ENCODE results near the gene GAS1. TPM values are rescaled to one million over a fixed set of nuclear protein-coding genes. Genes with fewer than 3 reads are reported as not detected.
A peak's percentile ranks its signal among the peaks of the same experiment; 100 is the strongest.

GAS1 gene
- under 1 TPM; 0.79 to 0.97 TPM for total RNA-seq
- under 1 TPM; 0.27 to 0.75 TPM for polyA plus RNA-seq

- Mint-ChIP-seq H3K4me1 (peaks cover 10 to 21% (median 11%) of the 10 kb centered on the region in 4 donors), H3K9me3 (peaks cover 0 to 5% (median 0%) of the 10 kb centered on the region in 8 donors), H3K27me3 (peaks cover 14 to 19% of the 10 kb centered on the region in 2 donors), H3K36me3 (peaks cover 0 to 3% of the 10 kb centered on the region in 2 donors), H3K27ac (peak within 1 kb of the TSS; percentile 71 to 88 (median 79)), H3K4me3 (peak within 1 kb of the TSS; percentile 89 to 94 (median 91))
- DNase-seq = peak; percentile 60 to 82 (median 63)
- Histone ChIP-seq H3K4me1 (ENCODE audit: insufficient read depth, low read length) (peaks cover 14% of the 10 kb centered on the region), H3K4me3 (ENCODE audit: low read length in 2 of 2) (peak within 1 kb of the TSS; percentile 57 to 60), H3K27ac (ENCODE audit: low read depth, low read length) (peak within 1 kb of the TSS; percentile 30), H3K27me3 (ENCODE audit: insufficient read depth, low read length) (peaks cover 23% of the 10 kb centered on the region), H3K9me3 (ENCODE audit: control insufficient read depth in 1 of 2, low read length in 2 of 2) (no peaks in the 10 kb centered on the region), H3K36me3 (ENCODE audit: insufficient read depth, low read length) (no peaks in the 10 kb centered on the region)
- intact Hi-C loops (cut with micrococcal nuclease) = loop anchor here (1.0 to 5.0 kb wide), 7 partner anchors 375 to 1440 kb away; partner anchors contain the start of genes CDK20, ISCA1, NAA35 and SPIN1
- ChIA-PET CTCF (ENCODE audit: partially characterized antibody) (interaction anchor here (0.7 to 1.6 kb wide), 9 partner anchors 12 to 1222 kb away, joined by 3 to 9 read pairs (median 3); no protein-coding TSS in a partner anchor), POLR2A (ENCODE audit: partially characterized antibody) (interaction anchor here (0.6 to 2.3 kb wide), 5 partner anchors 14 to 1027 kb away, joined by 3 to 11 read pairs (median 3); partner anchors contain the start of genes CDK20 and ISCA1)
These were observed at the start of gene GAS1 for GRCh38 chr9:86947146-86948073. GAS1 (minus strand) TSS chr9:86947506; CDS start chr9:86946779, 727 bp downstream.

- Mint-ChIP-seq H3K9me3 (no peaks in the 10 kb centered on the region), H3K27me3 (peaks cover 7 to 8% of the 10 kb centered on the region in 2 donors), H3K27ac (no peak overlapping the region), H3K4me3 (no peak overlapping the region), H3K4me1 (no peaks in the 10 kb centered on the region), H3K36me3 (no peaks in the 10 kb centered on the region)
- Histone ChIP-seq H3K36me3 (ENCODE audit: insufficient read depth, low read length) (no peaks in the 10 kb centered on the region), H3K4me3 (ENCODE audit: low read length in 2 of 2) (no peak overlapping the region), H3K9me3 (ENCODE audit: control insufficient read depth in 1 of 2, low read length in 2 of 2) (no peaks in the 10 kb centered on the region), H3K27me3 (ENCODE audit: insufficient read depth, low read length) (no peaks in the 10 kb centered on the region), H3K4me1 (ENCODE audit: insufficient read depth, low read length) (no peaks in the 10 kb centered on the region), H3K27ac (ENCODE audit: low read depth, low read length) (no peak overlapping the region)
- POLR2A ChIA-PET (ENCODE audit: partially characterized antibody) = no interaction called here
- intact Hi-C loops (cut with micrococcal nuclease) = no loop called here
- CTCF ChIA-PET (ENCODE audit: partially characterized antibody) = no interaction called here
- DNase-seq = no peak
These were observed 46.9 kb upstream of the GAS1 start for GRCh38 chr9:86994231-86994630.

GRCh38 chr9:86993830-86994229, 46.5 kb upstream of the GAS1 start:
- Mint-ChIP-seq H3K4me1 (no peaks in the 10 kb centered on the region), H3K27me3 (peaks cover 7 to 9% of the 10 kb centered on the region in 2 donors), H3K36me3 (no peaks in the 10 kb centered on the region), H3K9me3 (no peaks in the 10 kb centered on the region), H3K27ac (no peak overlapping the region), H3K4me3 (no peak overlapping the region)
- Histone ChIP-seq H3K27ac (ENCODE audit: low read depth, low read length) (no peak overlapping the region), H3K36me3 (ENCODE audit: insufficient read depth, low read length) (no peaks in the 10 kb centered on the region), H3K4me1 (ENCODE audit: insufficient read depth, low read length) (no peaks in the 10 kb centered on the region), H3K27me3 (ENCODE audit: insufficient read depth, low read length) (no peaks in the 10 kb centered on the region), H3K4me3 (ENCODE audit: low read length in 2 of 2) (no peak overlapping the region), H3K9me3 (ENCODE audit: control insufficient read depth in 1 of 2, low read length in 2 of 2) (no peaks in the 10 kb centered on the region)
- POLR2A ChIA-PET (ENCODE audit: partially characterized antibody) = no interaction called here
- intact Hi-C loops (cut with micrococcal nuclease) = no loop called here
- DNase-seq = no peak
- CTCF ChIA-PET (ENCODE audit: partially characterized antibody) = no interaction called here

- H3K9me3 ChIP-seq (ENCODE audit: control insufficient read depth in 1 of 2, low read length in 2 of 2) = no peaks in the 10 kb centered on the region
- Mint-ChIP-seq H3K27ac (no peak overlapping the region), H3K4me3 (no peak overlapping the region), H3K4me1 (no peaks in the 10 kb centered on the region), H3K27me3 (peaks cover 11 to 14% of the 10 kb centered on the region in 2 donors), H3K9me3 (no peaks in the 10 kb centered on the region), H3K36me3 (no peaks in the 10 kb centered on the region)
- H3K27me3 ChIP-seq (ENCODE audit: insufficient read depth, low read length) = no peaks in the 10 kb centered on the region
- H3K27ac ChIP-seq (ENCODE audit: low read depth, low read length) = no peak overlapping the region
- intact Hi-C loops (cut with micrococcal nuclease) = no loop called here
- no peak for DNase-seq
- no peak overlapping the region for H3K4me3 ChIP-seq (ENCODE audit: low read length in 2 of 2)
- POLR2A ChIA-PET (ENCODE audit: partially characterized antibody) = no interaction called here
- no peaks in the 10 kb centered on the region for H3K4me1 ChIP-seq (ENCODE audit: insufficient read depth, low read length)
- no peaks in the 10 kb centered on the region for H3K36me3 ChIP-seq (ENCODE audit: insufficient read depth, low read length)
- CTCF ChIA-PET (ENCODE audit: partially characterized antibody) = no interaction called here
These were observed 43.8 kb upstream of the GAS1 start for GRCh38 chr9:86991077-86991476.

GRCh38 chr9:86990290-86990689, 43.0 kb upstream of the GAS1 start:
- no peak for DNase-seq
- Mint-ChIP-seq H3K4me3 (no peak overlapping the region), H3K27ac (no peak overlapping the region), H3K4me1 (no peaks in the 10 kb centered on the region), H3K27me3 (peaks cover 8 to 14% of the 10 kb centered on the region in 2 donors), H3K36me3 (no peaks in the 10 kb centered on the region), H3K9me3 (no peaks in the 10 kb centered on the region)
- intact Hi-C loops (cut with micrococcal nuclease) = no loop called here
- Histone ChIP-seq H3K27me3 (ENCODE audit: insufficient read depth, low read length) (no peaks in the 10 kb centered on the region), H3K36me3 (ENCODE audit: insufficient read depth, low read length) (no peaks in the 10 kb centered on the region), H3K9me3 (ENCODE audit: control insufficient read depth in 1 of 2, low read length in 2 of 2) (no peaks in the 10 kb centered on the region), H3K4me1 (ENCODE audit: insufficient read depth, low read length) (no peaks in the 10 kb centered on the region), H3K4me3 (ENCODE audit: low read length in 2 of 2) (no peak overlapping the region), H3K27ac (ENCODE audit: low read depth, low read length) (no peak overlapping the region)
- ChIA-PET CTCF (ENCODE audit: partially characterized antibody) (no interaction called here), POLR2A (ENCODE audit: partially characterized antibody) (no interaction called here)

GRCh38 chr9:86987900-86988299, 40.6 kb upstream of the GAS1 start:
- Histone ChIP-seq H3K4me1 (ENCODE audit: insufficient read depth, low read length) (no peaks in the 10 kb centered on the region), H3K27ac (ENCODE audit: low read depth, low read length) (no peak overlapping the region), H3K27me3 (ENCODE audit: insufficient read depth, low read length) (no peaks in the 10 kb centered on the region), H3K36me3 (ENCODE audit: insufficient read depth, low read length) (no peaks in the 10 kb centered on the region), H3K9me3 (ENCODE audit: control insufficient read depth in 1 of 2, low read length in 2 of 2) (no peaks in the 10 kb centered on the region), H3K4me3 (ENCODE audit: low read length in 2 of 2) (no peak overlapping the region)
- intact Hi-C loops (cut with micrococcal nuclease) = no loop called here
- H3K4me3 Mint-ChIP-seq = no peak overlapping the region
- H3K36me3 Mint-ChIP-seq = no peaks in the 10 kb centered on the region
- H3K27me3 Mint-ChIP-seq = peaks cover 13 to 14% of the 10 kb centered on the region in 2 donors
- H3K4me1 Mint-ChIP-seq = no peaks in the 10 kb centered on the region
- CTCF ChIA-PET (ENCODE audit: partially characterized antibody) = no interaction called here
- no peak overlapping the region for H3K27ac Mint-ChIP-seq
- DNase-seq = no peak
- no peaks in the 10 kb centered on the region for H3K9me3 Mint-ChIP-seq
- POLR2A ChIA-PET (ENCODE audit: partially characterized antibody) = no interaction called here

- H3K4me1 ChIP-seq (ENCODE audit: insufficient read depth, low read length) = no peaks in the 10 kb centered on the region
- Mint-ChIP-seq H3K27me3 (peaks cover 16 to 20% of the 10 kb centered on the region in 2 donors), H3K36me3 (no peaks in the 10 kb centered on the region), H3K4me3 (no peak overlapping the region), H3K4me1 (no peaks in the 10 kb centered on the region), H3K9me3 (no peaks in the 10 kb centered on the region), H3K27ac (no peak overlapping the region)
- no peak overlapping the region for H3K27ac ChIP-seq (ENCODE audit: low read depth, low read length)
- DNase-seq = no peak
- CTCF ChIA-PET (ENCODE audit: partially characterized antibody) = no interaction called here
- intact Hi-C loops (cut with micrococcal nuclease) = no loop called here
- no peaks in the 10 kb centered on the region for H3K27me3 ChIP-seq (ENCODE audit: insufficient read depth, low read length)
- no peaks in the 10 kb centered on the region for H3K36me3 ChIP-seq (ENCODE audit: insufficient read depth, low read length)
- H3K9me3 ChIP-seq (ENCODE audit: control insufficient read depth in 1 of 2, low read length in 2 of 2) = no peaks in the 10 kb centered on the region
- H3K4me3 ChIP-seq (ENCODE audit: low read length in 2 of 2) = no peak overlapping the region
- POLR2A ChIA-PET (ENCODE audit: partially characterized antibody) = no interaction called here
These were observed 37.9 kb upstream of the GAS1 start for GRCh38 chr9:86985132-86985647.
